Stomach (tissue), 4 donors: ENCODE results near the gene ACYP2.

Experiments
- EP300 ChIP-seq: sonication (generic); formaldehyde crosslinking; IDR thresholded peaks from one replicate; pipeline ENCODE4 v1.6.1; 2017; ENCODE audit warnings: antibody characterized with exemption
- TF ChIP-seq, protein P1 (sequence below), 7 experiments: fragments of 450-650 bp in 4 of 7; fragments of 200-600 bp in 3 of 7; sonication (generic) in 3 of 7; IDR thresholded peaks; one replicate each; pipeline ENCODE4 v1.5.1; 2016 to 2019; ENCODE audit warnings: antibody characterized with exemption in 7 of 7, control low read depth in 2 of 7, mild to moderate bottlenecking in 1 of 7

- no peak for TF ChIP-seq EP300
- TF ChIP-seq, protein P1, sequence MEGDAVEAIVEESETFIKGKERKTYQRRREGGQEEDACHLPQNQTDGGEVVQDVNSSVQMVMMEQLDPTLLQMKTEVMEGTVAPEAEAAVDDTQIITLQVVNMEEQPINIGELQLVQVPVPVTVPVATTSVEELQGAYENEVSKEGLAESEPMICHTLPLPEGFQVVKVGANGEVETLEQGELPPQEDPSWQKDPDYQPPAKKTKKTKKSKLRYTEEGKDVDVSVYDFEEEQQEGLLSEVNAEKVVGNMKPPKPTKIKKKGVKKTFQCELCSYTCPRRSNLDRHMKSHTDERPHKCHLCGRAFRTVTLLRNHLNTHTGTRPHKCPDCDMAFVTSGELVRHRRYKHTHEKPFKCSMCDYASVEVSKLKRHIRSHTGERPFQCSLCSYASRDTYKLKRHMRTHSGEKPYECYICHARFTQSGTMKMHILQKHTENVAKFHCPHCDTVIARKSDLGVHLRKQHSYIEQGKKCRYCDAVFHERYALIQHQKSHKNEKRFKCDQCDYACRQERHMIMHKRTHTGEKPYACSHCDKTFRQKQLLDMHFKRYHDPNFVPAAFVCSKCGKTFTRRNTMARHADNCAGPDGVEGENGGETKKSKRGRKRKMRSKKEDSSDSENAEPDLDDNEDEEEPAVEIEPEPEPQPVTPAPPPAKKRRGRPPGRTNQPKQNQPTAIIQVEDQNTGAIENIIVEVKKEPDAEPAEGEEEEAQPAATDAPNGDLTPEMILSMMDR (IDR thresholded peaks at IDR 0.05), result no peak
Measured at GRCh38 chr2:54336977-54337255, 221.5 kb downstream of the ACYP2 start.
